ENCODE results near the gene EVL.

The EVL gene

DNA sequence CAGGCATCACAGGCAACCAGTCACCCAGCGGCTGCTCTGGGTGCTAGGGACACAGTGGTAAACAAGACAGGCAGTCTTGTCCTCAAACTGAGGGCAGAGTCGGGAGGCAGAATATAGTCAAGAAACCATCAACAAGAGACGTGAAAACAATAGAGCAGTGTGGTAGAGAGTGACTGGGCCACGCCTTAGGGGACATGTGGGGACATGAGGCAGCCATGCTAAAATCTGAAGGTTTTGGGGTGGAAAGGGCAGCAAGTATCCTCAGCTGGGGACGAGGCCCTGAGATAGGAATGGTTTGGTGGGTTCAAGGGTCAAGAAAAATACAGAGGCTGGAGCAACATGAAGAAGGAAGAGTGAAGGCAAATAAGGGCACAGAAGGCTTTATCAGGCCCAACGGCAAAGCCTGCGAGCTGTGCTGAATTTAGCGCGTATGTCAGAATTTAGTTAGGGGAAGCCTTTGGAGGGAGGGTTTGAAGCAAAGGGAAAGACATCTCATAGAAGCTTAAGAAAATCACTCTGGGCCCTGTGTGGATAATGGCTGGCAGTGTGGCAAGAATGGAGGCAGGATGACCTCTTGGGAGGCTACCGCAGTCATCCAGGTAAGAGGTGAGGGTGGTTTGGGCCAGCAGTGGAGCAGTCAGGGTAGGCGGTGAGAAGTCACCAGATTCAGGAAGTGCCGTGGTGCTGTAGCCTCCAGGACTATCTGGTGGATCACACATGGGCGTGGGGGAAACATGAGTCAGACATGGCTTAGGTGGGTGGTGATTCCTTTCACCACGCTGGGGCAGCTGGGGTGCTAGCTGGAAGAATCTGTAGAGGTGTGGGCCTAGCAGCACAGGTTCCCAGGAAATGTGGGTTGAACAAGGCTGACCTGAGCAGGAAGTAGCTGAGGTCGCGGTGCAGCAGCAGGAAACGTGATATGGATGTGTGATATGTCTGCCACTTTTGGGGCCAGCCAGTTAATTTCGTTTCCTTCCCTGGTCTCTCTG is 3.0 kb downstream of the EVL start:
- no peak for DNase-seq

DNA sequence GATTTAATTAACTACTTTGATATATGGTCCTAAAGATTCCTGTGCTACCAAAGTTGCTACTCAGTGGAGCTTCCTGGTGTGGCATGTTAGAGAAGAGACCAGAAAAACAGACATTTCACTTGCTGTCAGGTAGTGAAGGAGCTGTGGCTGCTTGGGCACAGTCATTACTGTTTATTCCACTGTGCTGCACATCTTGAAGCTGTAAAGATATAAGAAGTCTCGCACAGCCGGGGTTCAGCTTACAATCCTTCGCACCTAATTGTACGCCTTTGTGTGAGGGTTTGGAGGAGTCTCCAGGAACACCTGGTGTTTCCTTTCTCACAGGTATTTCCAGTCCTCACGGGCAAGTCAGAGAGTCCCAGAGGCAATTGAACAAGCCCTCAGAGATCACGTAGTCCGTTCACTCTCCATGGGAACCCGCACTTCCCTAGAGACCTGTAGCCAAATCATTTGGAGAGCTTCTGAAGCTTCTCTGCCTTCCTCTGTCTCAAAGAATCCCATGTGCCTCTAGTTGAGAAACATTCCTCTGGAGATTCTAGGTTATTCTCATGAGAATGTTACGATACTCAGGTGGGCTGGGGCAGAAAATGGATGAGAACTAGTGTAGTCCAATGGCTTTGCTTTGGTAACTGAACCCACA is 4.1 kb downstream of the EVL start:
- no peak for DNase-seq

DNA sequence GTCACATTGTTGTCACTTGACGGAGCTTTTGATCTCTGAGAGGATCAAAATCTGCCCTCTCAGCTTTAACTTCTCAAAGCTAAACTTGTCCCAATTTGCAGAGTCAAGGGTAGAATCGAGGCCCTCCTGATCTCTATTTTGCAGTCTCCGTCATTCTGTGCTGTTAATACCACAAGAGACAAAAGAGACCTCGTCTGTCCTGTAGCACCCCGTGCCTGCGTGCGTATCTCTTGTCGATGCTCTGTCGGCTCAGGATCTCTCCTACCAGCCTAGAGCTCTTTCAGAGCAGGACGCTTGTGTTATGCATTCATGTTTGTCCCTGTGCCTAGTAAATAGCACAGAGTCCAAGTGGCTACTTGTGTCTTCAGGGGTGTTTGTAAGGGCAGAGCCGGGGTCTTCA is 5.1 kb downstream of the EVL start:
- no peak for DNase-seq

DNA sequence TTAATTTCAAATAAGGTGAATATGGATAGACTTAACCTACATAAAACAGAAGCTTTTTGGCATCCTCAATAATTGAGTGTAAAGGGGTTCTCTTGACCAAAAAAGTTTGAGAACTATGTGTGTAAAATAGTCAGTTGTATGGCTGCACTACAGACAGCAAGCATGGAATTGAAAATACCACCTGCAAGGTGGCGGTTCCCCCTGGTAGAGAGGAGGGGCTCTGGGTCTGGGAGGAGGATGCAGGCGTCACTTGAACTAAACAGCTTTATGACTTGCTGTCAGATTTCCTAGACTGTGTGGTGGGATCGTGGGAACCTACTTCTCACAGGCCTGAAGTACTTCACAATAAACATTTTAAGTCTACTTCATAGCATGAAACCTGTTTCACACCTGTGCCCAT is 6.3 kb downstream of the EVL start:
- no peak for DNase-seq

DNA sequence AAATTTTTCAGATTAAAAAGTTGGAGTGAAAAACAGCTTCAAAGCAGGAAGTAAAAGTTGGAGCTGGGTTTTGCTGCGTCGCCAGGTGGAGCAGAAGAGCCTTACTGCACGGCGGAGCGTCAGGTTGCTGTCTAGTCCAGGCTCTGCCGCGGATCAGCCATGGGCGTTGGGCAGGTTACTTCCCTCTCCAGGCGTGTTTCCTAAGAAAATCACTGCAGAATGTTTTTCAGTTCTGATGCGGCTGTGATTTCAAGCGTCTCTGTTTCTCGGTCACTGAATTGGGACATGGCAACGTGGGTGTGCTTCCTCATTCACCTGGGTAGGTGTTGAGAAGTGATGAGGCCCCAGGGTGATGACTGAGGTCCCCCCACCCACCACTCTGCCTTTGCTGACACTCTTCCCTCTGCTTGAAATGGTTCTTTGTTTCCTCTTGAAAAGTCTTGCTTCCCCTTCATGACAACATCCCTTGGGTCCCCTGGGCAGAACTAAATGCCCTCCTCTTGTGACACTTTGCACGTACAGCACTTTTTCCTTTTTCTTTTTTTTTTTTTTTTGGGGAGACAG is 7.6 kb downstream of the EVL start:
- DNase-seq, result no peak

DNA sequence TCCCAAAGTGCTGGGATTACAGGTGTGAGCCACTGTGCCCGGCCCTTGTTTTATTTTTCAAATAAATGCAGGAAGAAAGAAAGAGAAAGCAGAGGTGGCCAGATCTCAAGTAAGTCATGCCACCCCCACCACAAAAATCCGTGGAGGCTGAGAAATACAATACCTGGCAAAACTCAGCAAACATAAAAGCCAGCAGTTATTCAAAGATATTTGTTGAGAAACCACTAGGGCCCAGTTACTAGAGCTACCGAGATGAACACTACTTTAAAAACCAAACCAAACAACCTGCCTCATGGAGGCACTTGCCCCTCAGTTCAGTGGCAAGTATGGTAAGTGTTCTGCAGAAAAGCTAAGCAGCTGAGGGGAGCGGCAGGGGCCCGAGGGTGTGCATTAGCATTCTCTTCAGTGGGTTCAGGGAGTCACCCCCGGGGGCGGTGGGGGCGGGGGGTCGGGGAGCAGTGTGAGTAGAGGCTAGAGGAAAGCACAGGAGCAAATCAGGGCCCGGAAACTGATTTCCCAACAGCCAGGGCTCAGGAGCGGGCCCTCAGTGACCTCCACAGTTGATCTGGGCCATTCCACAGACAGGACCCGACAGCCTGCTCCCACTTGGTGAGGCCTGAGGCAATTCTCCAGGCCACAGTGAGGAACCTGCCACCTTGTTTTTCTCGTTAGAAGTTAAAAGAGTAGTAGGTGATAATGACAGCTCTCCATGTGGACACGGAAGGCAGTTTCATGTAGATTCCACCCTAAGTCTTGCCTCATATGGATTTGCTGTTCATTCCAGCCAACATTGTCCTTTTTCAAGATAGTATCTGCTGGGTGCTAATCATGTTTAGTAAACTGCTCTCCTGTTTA is 8.6 kb downstream of the EVL start:
- no peak for DNase-seq

DNA sequence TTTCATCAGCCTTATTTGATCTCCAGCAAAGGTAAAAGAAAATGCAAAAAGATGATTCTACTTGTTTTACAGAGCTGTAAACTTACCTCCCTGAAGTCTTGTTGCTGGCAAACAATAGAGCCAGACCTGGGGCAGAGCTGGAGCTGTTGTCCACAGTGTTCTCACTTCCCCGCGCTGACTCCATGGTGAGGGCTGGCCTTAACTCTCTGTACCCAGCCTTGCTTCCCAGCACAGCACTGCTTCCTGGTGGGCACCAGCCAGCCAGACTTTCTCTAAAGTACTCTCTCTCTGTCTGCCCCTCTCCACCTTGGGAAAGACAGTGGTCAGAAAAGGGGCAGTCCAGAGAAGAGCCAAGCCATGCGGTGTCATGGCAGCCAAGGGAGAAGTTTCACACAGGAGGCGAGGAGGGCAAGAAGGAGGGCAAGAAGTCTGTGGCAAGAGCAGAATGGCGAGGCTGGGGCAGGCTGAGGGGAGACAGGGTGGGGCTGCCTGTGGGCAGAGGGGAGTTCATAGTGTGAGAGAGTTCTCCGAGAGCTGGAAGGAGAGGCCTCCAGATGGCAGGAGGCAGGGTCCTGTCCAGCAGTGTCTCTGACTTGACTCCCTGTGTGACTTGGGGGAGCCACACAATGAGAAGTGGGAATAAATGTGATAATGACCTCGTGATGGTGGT is 9.3 kb downstream of the EVL start:
- DNase-seq, result no peak

DNA sequence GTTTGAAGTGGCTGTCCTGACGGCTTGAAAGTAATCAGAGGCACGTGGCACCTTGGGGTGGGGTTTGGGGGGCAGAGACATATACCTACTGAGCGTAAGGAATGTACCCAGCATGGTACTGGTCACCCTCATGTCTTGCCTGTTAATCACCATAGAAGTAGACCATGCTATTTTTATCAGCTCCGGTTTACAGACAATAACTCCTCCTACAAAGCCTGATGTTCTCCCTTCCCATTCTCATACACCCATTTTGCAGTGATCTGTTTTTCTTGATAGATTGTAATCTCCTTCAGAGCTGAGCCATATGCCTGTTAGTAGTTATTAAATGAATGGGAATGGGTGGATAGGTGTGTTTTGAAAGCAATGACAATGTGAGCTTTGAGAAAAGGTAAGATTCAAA is 10.5 kb downstream of the EVL start:
- no peak for DNase-seq

DNA sequence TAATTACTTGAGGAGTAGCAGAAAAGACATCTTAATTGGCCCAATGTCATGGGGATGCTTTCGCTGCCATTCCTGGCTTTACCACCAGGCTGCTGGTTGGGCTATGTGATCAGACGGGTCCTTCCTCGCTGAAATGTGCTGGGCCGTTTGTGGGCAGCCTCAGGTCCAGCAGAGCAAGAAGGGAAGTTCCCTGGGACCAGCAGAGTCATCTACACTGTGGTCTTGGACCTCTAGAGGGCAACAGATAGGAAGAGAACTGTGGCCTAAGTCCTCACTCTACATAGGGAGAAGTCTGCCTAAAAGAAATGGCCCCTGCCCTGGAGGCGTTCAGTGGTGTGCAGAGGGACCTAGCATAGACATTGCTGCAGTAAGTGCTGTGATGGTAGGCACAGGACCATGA is 10.9 kb downstream of the EVL start:
- DNase-seq, result peak; percentile 45

DNA sequence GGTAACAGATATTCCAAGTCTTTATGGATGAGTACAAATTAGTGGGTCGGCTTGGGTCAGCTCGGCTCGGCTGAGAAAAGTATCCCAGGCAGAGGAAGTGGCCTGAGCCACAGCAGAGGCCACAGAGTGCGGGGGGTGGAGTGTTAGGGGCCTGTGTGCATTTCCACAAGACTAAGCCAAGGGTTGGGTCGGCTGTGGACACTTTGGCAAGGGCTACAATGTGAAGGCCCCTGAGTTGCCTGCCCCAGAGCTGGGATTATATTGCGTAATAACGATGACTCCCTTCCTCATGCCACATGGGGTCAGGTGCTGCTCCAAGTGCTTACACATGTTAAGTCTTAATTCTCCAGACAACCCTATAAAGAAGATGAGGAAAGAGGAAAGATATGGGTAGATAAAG is 11.4 kb downstream of the EVL start:
- no peak for DNase-seq

DNA sequence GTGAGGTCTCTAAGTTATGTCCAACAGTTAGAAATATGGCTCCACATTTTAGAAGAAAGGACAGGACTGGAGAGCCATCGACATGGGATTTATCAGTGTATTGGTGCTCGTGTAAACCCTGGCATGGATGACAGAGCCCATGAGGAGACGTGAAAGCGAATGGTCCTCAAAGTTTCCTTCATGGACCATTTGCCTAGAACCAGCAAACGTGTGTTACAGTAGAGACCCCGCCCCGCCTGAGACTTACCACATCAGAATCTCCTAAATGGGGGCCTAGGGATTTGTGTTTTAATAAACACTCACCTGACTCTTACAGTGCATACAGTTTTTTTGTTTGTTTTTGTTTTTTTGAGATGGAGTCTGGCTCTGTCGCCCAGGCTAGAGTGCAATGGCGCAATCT is 12.2 kb downstream of the EVL start:
- no peak for DNase-seq

DNA sequence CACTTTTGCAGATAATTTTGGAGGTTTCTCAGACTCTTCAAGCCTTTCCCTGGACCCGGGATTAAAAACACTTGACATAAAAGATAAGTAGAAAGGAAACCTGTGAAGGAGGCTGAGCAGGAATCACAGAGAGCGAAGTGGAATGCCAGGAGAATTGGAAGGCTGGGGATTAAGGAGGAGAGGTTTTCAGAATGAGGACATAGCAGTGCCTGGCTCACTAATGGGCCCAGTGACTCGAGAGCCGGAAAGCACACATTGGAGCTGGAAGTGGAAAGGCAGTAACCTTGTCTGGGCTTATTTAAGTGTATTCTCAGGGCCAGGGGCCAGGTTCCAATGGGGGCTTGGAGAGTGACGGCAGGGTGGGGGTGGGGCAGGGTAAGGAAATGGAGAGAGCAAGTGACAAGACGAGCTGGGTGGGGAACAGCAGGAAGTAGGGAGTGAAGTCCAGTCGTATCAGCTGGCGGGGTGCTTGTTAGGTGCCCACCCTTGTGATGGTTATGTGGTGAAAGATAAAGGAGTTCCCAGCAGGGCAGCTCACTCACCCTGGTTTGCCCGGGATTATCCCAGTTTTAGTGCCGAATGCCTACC is 13.1 kb downstream of the EVL start:
- no peak for DNase-seq

DNA sequence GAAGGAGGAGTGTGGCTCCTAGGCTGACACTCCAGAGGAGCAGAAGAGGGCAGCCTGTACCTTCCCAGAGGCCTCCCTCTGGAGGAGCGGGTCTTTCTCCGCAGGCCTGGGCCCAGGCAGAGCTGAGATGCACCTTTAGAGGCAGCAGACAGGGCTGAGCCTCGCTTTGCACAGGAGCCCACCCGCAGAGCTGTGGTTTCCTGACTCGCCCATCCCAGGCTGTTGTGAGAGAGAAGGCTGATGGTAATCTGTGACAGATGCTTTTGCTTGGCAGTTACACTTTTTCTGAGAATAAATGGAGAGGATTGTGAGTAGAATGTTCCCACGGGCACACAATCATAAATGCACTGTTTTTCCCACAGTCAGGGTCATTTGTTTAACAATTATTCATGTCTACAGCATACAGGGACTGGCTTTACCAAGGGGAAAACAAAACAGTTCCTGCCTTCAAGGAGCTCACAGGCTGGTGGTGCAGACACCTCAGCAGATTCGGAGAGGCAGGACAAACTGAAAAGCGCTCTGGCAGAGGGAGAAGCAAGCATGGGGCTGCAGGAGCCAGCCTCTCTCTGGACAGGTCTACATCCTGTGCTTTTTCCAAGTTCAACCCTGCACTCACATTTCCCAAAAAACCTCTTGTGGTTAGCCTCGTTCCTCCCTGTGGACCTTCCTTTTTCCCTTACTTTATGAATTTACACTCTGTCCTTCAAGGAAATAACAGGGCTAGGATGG is 13.9 kb downstream of the EVL start:
- no peak for DNase-seq

DNA sequence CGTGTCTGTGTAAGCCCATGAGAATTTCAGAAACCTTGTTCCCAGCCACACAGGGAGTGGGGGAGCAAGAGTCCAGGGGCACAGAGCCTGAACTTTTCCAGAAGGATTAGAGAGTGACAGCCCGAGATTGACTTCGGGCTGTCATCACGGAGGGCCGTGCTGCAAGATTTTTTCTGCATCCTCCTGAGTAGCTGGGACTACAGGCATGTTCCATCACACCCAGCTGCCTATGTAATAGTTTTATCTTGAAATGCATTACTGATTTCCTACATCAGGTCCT is 14.4 kb downstream of the EVL start:
- DNase-seq, result no peak

DNA sequence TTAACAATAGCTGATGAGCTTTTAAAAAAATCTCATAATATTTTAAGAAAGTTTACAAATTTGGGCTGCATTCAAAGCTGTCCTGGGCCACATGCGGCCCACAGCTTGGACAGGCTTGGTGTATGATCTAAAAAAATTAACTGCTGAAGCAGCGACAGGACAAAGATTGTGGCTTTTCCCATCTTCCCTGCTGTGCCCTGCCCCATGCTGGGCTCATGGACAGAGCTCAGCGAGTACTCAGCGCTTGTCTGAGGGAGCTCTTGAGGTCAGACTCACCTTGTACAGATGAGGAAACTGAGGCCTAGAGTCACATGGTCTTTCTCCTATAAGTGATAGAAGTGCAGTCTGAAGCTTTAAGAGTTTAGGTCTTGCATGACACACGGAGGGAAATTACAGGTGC is 15.0 kb downstream of the EVL start:
- DNase-seq, result no peak

DNA sequence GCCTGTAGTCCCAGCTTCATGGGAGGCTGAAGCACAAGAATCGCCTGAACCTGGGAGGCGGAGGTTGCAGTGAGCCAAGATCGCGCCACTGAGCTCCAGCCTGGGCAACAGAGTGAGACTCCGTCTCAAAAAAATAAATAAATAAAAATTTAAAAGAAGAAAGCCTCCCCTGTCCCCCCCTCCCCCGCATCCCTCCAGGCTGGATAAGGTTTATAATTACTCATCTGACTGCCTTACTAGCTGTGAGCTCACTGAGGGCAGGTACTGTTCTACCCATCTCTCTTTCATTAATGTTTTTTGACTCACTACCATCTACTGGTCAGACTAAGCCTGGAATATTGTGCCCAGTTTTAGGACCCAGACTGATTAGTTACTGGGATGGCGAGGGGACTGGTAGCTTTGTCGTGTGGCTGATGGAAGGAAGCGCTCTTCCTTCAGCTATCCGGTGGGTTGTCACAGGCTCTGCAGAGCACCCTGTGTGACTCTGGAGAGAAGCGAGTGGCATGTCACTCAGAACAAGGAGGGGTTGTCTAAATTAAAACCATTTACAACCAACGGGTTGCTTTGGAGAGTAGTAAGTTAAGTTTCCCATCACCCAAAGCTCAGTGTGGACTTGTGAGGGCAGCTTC is 16.9 kb downstream of the EVL start:
- no peak for DNase-seq

DNA sequence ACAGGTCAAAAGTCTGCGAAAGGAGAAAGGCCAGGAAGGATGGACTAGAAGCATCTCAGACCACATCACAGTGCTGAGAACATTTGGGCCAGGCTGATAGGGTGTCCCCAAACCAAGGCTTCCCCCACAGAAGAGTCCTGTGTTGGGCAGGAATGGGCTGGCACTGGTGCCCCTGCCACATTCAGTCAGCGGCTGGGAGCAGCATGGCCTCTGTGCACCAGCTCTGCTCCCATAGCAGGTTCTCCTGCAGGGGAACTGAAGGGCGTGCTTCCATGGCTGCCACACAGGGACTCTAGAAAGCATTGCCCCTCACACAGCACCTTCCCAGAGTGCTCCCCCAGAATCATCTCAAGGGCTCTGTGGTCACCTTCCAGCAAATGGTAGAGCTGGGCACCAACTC is 17.5 kb downstream of the EVL start:
- DNase-seq, result no peak

DNA sequence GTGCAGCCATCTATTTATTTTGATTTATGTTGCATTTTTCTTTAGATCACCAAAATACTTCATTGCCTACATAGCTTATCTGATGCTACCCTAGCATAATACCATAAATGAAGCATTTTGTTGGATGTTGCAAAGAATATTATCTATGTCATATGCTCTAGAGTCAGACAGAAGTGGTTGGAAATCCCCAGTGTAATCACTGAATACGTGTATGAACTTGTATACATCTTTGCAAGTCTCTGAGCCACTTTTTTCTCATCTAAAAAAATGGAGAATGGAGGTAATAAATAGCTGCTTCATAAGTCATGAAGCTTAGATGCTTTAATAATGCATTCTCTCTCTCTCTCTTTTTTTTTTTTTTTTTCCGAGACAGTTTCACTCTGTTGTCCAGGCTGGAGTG is 18.5 kb downstream of the EVL start:
- no peak for DNase-seq

DNA sequence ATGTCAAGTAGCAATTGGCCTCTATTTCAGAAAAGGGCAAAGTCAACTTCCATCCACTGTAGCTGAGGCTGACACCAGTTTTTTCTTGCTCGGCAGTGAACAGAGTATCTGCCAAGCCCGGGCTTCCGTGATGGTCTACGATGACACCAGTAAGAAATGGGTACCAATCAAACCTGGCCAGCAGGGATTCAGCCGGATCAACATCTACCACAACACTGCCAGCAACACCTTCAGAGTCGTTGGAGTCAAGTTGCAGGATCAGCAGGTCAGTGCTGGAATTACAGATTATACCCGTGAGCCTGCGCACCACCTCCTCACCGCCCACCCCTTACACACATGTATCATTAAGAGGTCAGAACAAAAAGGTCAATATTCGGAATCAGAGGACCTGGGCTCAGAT is 19.4 kb downstream of the EVL start:
- DNase-seq, result no peak

DNA sequence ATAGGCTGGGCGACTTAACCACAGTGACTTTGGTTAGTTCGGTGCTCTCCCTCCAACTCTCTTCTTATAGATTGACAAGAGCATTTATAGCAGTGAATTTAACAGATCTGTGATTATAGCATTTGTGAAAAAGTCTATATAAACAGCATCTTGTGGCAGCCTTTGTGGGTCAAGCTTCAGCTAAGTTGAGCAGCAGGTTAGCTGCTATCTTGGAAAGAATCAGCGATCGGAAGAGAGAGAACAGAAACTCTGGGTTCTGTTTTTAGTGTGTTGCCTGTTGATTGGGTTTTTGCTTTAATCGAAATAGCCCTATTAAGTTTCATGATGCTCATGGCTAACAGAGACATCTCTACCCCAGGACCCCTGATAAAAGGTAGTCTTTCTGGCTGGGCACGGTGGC is 20.2 kb downstream of the EVL start:
- no peak for DNase-seq

DNA sequence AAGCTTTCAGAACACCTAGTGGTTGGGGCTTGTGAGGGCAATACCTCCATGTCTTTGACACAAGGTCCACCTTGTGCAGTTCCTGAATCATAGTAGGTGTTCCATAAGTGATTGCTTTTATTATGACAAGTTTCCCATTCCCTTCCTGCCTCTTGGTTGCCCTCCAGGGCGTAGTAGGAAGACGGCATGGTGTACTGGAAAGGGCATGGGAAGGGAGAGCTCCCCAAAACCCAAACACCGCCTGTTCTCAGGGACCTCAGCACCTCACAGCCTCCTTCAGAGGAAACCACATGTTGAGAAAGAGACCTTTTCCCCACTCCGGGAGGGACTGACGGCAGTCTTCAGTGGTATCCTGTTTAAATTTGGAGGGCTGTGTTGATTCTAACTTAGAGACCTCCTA is 21.1 kb downstream of the EVL start:
- DNase-seq, result no peak
